ENCODE results near the gene TMEM145.
"Not testable (repeated sequence)": the region's sequence is repeated elsewhere in the genome, so short reads cannot be mapped to it uniquely, and the experiment has no call there.

DNA sequence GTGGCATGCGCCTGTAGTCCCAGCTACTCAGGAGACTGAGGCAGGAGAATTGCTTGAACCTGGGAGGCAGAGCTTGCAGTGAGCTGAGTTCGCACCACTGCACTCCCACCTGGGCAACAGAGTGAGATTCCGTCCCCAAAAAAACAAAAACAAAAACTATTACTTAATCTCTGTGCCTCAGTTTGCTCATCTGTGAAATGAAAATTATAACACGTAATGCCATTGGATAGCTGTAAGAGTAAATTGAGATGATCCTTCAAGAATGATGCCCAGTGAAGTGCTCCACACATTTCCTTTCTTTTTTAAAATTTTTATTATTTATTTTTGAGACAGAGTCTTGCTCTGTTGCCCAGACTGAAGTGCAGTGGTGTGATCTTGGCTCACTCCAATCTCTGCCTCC lies 26.8 kb downstream of the TMEM145 start:
- TF ChIP-seq, protein P1, sequence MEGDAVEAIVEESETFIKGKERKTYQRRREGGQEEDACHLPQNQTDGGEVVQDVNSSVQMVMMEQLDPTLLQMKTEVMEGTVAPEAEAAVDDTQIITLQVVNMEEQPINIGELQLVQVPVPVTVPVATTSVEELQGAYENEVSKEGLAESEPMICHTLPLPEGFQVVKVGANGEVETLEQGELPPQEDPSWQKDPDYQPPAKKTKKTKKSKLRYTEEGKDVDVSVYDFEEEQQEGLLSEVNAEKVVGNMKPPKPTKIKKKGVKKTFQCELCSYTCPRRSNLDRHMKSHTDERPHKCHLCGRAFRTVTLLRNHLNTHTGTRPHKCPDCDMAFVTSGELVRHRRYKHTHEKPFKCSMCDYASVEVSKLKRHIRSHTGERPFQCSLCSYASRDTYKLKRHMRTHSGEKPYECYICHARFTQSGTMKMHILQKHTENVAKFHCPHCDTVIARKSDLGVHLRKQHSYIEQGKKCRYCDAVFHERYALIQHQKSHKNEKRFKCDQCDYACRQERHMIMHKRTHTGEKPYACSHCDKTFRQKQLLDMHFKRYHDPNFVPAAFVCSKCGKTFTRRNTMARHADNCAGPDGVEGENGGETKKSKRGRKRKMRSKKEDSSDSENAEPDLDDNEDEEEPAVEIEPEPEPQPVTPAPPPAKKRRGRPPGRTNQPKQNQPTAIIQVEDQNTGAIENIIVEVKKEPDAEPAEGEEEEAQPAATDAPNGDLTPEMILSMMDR (IDR thresholded peaks at IDR 0.05) = not testable (repeated sequence)
- not testable (repeated sequence) for TF ChIP-seq POLR2A (IDR thresholded peaks at IDR 0.05)

All from uterus (tissue), 2 donors.